ENCODE data around the gene ERBB3.
"Not testable (repeated sequence)": the region's sequence is repeated elsewhere in the genome, so short reads cannot be mapped to it uniquely, and the experiment has no call there.

ERBB3 gene

GRCh38 chr12:56079723-56080555 is at the start of gene ERBB3:
Gene ERBB3, plus strand, starts transcription at chr12:56080165. Its CDS starts 136 bp downstream, at chr12:56080301.
- peak; percentile 35 to 44 for DNase-seq (ENCODE audit: low read depth in 2 of 2, low spot score in 1 of 2)

GRCh38 chr12:56031987-56032386 is 48.0 kb upstream of the ERBB3 start:
- DNase-seq (ENCODE audit: low read depth in 2 of 2, low spot score in 1 of 2) = no peak

- no peak for DNase-seq (ENCODE audit: low read depth in 2 of 2, low spot score in 1 of 2)
Measured at GRCh38 chr12:56034586-56035332, 45.2 kb upstream of the ERBB3 start.

DNA sequence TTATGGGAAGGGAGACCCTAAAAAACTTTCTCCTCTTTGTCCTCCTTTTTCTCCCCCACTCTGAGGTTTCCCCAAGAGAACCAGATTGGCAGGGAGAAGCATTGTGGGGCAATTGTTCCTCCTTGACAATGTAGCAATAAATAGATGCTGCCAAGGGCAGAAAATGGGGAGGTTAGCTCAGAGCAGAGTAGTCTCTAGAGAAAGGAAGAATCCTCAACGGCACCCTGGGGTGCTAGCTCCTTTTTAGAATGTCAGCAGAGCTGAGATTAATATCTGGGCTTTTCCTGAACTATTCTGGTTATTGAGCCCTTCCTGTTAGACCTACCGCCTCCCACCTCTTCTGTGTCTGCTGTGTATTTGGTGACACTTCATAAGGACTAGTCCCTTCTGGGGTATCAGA is 42.8 kb upstream of the ERBB3 start:
- DNase-seq (ENCODE audit: low read depth in 2 of 2, low spot score in 1 of 2) = no peak

GRCh38 chr12:56038022-56038655 is 41.8 kb upstream of the ERBB3 start:
- no peak for DNase-seq (ENCODE audit: low read depth in 2 of 2, low spot score in 1 of 2)

DNA sequence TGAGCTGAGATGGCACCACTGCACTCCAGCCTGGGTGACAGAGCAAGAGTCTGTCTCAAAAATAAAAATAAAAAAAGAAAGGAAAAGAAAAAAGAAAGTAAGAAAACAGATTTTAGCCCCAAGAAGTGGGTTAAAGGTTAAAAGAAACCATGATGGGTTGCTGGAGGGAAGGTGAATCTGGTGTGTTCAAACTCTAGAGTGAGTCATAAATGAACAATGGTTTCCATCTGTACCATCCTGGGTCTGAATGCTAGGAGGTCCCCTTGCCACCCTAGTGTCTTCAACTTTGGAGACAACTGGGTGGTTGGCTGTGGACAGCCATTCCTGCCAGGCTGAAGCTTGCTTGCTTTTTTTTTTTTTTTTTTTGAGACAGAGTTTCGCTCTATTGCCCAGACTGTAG is 39.8 kb upstream of the ERBB3 start:
- DNase-seq (ENCODE audit: low read depth in 2 of 2, low spot score in 1 of 2) = no peak

DNA sequence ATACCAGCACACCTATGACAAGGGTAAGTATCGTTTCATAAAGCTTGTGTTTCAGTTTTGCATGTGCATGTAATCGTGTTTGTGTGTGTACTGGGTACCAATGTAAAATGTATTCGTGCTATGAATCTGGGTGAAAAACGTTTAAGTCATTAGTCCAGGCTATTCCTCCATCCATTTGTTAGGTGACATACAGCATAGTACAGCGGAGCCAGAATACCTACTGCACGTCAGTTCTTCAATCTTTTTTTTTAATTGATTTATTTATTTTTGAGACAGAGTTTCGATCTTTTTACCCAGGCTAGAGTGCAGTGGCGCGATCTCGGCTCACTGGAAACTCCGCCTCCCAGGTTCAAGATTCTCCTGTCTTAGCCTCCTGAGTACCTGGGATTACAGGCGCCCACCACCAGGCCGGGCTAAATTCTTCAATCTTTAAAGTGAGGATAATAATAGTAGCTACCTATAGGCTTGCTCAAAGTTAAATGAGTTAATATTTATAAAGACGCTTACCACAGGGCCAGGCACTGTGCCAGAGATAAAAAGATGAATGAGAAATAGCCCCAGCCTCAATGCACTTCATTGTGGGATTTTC is 38.9 kb upstream of the ERBB3 start:
- no peak for DNase-seq (ENCODE audit: low read depth in 2 of 2, low spot score in 1 of 2)

DNA sequence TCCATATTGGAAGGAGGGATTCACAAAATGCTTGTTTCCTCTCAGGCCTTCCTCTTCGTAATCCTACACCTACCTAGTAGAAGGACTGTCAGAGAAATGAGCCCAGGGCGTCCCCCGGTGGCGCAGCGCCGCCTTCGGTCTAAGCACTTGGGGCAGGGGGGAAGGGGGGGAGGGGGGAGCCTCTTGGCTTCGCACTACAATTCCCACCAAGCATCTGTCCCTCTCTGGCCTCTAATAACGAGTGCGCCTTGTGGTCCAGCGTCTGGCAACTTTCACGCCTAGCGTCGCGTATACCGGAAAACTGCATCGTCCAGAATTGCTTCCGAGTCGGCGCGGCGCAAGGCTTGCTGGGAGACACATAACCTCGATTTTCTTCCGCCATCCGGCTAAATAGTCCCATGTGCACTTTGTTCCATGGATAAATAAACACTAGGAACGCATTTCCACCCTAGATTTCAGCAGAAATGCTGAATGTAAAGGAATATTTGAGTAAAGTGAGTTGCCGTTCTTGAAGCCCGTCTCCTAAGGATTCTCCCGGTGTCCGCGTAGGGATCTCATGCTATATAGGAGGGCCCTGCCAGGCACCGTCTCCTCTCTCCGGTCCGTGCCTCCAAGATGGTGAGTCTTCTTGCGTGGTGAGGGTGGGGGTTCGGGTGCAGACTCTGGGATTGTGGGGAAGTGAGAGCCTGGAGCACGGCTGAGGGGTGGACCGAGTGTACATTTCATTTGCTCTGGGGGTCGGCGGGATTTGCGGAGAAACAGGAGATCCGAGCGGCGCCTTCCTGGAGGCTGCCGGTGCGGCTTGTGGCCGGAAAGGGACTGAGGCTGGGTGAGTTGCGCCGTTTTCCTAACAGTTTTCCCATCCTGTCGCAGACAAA is 38.2 kb upstream of the ERBB3 start, which contains the start of gene RPS26:
Gene RPS26 (plus strand): TSS at position 367 of the 878 bp plus-strand sequence. CDS start 249 bp downstream, at position 616.
- peak; percentile 74 to 86 for DNase-seq (ENCODE audit: low read depth in 2 of 2, low spot score in 1 of 2)

DNA sequence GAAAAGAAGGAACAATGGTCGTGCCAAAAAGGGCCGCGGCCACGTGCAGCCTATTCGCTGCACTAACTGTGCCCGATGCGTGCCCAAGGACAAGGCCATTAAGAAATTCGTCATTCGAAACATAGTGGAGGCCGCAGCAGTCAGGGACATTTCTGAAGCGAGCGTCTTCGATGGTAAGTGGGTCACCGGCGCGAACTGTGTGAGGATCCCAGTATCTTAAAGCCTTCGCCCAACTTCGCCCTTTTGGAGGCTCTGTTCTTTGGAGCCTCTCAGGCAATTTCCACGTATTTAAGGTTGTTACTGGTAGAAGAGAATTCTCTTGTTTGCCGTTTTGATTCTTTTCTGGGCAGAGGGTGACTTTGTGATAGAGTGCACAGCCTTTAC is 37.5 kb upstream of the ERBB3 start:
- not testable (repeated sequence) for DNase-seq (ENCODE audit: low read depth in 2 of 2, low spot score in 1 of 2)

DNA sequence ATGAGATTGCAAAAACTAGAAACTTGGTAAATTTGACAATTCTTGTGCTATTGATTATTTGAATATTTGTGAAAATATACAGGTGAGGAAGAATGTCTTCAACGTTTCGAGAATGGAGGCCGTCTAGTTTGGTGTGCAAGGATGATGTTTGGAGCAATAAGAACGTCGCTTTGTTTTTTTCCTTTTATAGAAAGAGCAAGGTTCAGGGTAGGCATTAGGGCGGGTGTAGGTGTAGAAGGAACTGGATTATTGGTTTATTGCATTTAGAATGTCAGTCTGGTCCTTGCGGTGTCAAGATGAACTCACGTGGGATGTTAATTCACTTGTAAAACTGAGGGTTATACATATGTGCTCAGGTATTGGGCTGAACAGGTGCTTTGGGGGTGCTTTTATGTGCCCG is 37.1 kb upstream of the ERBB3 start:
- DNase-seq (ENCODE audit: low read depth in 2 of 2, low spot score in 1 of 2) = no peak

DNA sequence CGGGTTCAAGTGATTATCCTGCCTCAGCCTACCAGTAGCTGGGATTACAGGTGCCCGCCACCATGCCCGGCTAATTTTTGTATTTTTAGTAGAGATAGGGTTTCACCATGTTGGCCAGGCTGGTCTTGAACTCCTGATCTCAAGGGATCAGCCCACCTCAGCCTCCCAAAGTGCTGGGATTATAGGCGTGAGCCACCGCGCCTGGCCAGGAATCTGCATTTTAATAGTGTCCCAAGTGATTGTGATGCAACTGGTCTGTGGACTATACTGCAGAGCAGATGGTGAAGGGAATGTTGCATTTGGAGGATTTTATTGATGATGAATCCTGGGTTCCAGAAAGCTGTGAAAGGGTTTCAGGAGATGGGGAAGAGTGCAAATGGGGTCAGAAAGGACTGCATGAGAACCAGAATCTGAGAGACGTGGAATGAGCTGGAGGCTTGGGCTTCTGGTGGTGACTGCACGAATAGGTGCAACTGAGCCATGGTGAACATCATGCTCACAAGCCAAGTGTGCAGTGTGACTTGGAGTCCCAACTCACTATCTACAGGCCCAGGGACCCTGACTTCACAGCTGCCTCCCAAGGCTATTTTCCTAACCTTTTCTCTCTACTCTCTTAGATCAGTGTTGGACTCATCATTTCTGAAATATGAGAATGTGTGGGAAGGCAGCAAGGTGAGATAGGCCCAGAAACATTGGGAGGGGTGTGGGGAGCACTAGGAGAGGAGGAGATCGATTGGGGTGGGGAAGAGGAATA is 33.8 kb upstream of the ERBB3 start:
- DNase-seq (ENCODE audit: low read depth in 2 of 2, low spot score in 1 of 2) = no peak

- no peak for DNase-seq (ENCODE audit: low read depth in 2 of 2, low spot score in 1 of 2)
Measured at GRCh38 chr12:56053407-56053893, 26.5 kb upstream of the ERBB3 start.

DNA sequence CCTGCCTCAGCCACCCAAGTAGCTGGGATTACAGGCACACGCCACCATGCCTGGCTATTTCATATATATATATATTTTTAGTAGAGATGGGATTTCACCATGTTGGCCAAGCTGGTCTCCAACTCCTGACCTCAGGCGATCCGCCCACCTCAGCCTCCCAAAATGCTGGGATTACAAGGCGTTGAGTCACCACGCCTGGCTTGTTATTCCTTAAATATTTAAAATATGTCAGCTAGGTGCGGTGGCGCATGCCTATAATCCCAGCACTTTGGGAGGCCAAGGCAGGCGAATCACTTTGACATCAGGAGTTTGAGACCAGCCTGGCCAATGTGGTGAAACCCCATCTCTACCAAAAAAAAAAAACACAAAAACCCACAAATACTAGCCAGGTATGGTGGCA is 20.0 kb upstream of the ERBB3 start:
- not testable (repeated sequence) for DNase-seq (ENCODE audit: low read depth in 2 of 2, low spot score in 1 of 2)

GRCh38 chr12:56061982-56062381 is 18.0 kb upstream of the ERBB3 start:
- no peak for DNase-seq (ENCODE audit: low read depth in 2 of 2, low spot score in 1 of 2)

- no peak for DNase-seq (ENCODE audit: low read depth in 2 of 2, low spot score in 1 of 2)
Measured at GRCh38 chr12:56062996-56063395, 17.0 kb upstream of the ERBB3 start.

GRCh38 chr12:56071648-56072047 is 8.3 kb upstream of the ERBB3 start:
- DNase-seq (ENCODE audit: low read depth in 2 of 2, low spot score in 1 of 2) = no peak

GRCh38 chr12:56074396-56074795 is 5.6 kb upstream of the ERBB3 start:
- no peak for DNase-seq (ENCODE audit: low read depth in 2 of 2, low spot score in 1 of 2)

- not testable (repeated sequence) for DNase-seq (ENCODE audit: low read depth in 2 of 2, low spot score in 1 of 2)
Measured at GRCh38 chr12:56077966-56078365, 2.0 kb upstream of the ERBB3 start.

GRCh38 chr12:56078427-56078826 is 1.5 kb upstream of the ERBB3 start:
- no peak for DNase-seq (ENCODE audit: low read depth in 2 of 2, low spot score in 1 of 2)
